Measurements from ENCODE around the gene PHLDB2.

The PHLDB2 gene

DNA sequence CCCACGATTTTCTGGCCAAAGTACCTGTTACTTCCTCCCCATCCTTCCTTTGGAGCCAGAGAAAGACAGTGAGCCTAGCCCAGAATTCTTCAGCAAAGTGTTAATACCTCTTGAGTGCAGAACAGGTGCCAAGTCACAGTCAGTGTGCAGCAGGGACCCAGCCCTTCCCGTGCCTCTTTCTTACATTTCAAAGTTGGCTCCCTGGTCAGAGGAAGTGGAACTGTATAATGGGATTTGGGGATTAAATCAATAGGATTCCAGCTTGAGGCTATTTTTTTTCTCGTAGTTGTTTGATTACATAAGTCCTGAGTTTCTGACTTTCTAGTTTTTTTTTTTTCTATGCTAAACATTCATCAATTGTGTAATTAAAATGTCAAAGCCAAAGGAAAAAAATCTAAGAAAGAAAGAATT is 67.2 kb downstream of the PHLDB2 start:
- no peak for DNase-seq (ENCODE audit: low spot score)

- DNase-seq (ENCODE audit: low spot score): no peak
Observed at GRCh38 chr3:111928613-111929012, 69.5 kb downstream of the PHLDB2 start.

- DNase-seq (ENCODE audit: low spot score): no peak
Observed at GRCh38 chr3:111929484-111929883, 70.4 kb downstream of the PHLDB2 start.

DNA sequence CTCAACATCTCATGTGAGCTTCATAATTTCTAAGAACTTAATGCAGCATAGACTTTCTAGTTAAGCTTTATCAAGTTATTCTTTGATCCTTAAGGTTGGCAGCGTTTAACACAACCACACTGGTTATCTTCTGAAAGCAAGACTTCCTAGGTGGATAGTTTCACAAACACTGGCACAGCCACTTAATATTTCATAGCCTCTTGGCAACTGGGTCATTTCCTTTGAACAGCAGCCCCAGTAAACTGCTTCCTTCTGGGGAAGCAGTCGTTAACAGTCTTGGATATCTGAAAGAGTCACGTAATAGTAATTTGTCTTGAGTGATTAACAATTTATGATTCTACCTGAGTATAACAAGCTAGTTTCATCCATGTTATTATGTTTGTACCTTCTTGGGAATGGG is 73.9 kb downstream of the PHLDB2 start:
- no peak for DNase-seq (ENCODE audit: low spot score)

DNA sequence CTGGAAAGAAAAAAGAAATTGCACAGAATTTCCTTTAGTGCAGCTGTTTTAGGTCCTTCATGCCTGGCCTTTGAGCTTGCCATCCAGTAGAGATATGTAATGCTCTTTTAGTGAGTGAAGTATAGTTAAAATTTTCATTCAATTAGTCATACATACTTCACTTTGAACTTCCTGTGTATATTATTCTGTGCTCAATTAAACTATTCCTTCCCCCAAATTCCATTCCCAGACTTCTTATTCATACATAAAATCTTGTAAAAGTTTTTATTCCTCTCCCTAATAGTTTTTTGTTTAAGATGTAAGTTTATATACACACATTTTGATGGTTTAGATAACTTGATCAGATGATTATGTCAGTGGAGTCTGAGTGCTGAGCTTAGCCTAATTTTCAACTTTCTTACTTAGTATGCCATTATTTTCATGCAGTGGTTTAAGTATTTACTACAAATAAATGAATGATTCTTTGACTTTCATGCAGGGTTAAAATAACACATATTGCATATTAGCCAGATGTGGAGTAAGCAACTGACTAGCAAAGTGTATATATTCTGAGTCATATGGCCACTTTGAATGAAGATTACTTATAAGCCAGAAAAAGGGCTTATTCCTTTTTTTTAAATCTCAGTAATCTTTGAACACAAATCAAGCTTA is 77.3 kb downstream of the PHLDB2 start:
- no peak for DNase-seq (ENCODE audit: low spot score)

GRCh38 chr3:111936967-111937366 is 77.9 kb downstream of the PHLDB2 start:
- no peak for DNase-seq (ENCODE audit: low spot score)

- no peak for DNase-seq (ENCODE audit: low spot score)
Observed at GRCh38 chr3:111937871-111938270, 78.8 kb downstream of the PHLDB2 start.

- no peak for DNase-seq (ENCODE audit: low spot score)
Observed at GRCh38 chr3:111939873-111940272, 80.8 kb downstream of the PHLDB2 start.

GRCh38 chr3:111943533-111943932 is 84.5 kb downstream of the PHLDB2 start:
- DNase-seq (ENCODE audit: low spot score): no peak

DNA sequence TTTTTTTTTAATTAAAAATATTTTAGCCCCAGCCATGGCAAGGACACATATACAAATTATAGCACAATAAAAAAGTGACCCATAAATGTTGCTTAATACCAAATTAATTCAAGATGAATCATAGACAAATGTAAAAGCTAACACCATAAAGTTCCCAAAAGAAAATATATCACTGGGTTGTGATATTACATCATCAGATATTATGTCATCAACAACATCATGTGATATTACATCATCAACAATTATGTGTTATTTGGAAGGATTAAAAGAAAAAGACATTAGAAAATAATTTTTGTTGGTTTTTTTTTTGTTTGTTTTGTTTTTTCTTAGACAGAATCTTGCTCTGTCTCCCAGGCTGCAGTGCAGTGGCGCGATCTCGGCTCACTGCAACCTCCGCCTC is 85.3 kb downstream of the PHLDB2 start:
- no peak for DNase-seq (ENCODE audit: low spot score)

GRCh38 chr3:111947231-111947630 is 88.2 kb downstream of the PHLDB2 start:
- no peak for DNase-seq (ENCODE audit: low spot score)

DNA sequence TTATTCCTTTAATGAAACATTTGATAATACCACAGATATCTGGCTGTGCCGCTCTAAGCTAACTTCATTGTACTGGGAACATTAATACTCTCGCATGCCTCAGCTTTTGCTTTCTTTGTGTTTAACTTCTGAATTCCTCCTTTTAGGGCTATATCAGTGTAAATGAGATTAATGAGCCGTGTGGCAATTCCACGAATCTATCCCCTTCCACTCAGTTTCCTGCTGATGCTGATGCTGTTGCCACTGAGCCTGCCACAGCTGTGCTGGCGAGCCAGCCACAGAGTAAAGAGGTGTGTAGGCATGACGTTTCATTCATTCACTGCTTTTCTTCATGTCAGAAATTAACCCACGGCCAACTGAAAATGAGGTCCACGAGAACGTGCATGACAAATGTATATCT is 89.7 kb downstream of the PHLDB2 start:
- DNase-seq (ENCODE audit: low spot score): no peak

DNA sequence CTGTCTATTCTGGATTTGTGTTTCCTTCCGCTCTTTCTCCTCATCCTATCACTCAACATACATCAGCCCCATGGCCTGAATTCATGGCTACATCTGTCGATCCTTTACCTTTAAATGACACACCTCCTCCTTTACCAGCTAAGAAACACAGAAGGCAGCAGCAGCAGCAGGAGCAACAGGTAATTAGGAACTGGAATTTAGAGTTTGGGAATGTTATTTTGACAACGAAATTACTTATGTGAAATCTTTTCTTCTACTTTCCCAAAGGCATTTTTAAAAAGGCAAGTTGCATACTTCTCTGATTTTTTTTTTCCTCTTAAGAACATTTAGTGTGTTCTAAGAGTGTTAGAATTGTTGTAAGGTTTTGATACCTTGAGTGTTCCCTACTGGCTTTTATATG is 90.6 kb downstream of the PHLDB2 start:
- no peak for DNase-seq (ENCODE audit: low spot score)

GRCh38 chr3:111951032-111951431 is 92.0 kb downstream of the PHLDB2 start:
- no peak for DNase-seq (ENCODE audit: low spot score)

GRCh38 chr3:111952086-111952485 is 93.0 kb downstream of the PHLDB2 start:
- DNase-seq (ENCODE audit: low spot score): no peak

GRCh38 chr3:111952866-111953450 is 93.9 kb downstream of the PHLDB2 start:
- no peak for DNase-seq (ENCODE audit: low spot score)

- DNase-seq (ENCODE audit: low spot score): no peak
Observed at GRCh38 chr3:111954228-111954990, 95.3 kb downstream of the PHLDB2 start.

DNA sequence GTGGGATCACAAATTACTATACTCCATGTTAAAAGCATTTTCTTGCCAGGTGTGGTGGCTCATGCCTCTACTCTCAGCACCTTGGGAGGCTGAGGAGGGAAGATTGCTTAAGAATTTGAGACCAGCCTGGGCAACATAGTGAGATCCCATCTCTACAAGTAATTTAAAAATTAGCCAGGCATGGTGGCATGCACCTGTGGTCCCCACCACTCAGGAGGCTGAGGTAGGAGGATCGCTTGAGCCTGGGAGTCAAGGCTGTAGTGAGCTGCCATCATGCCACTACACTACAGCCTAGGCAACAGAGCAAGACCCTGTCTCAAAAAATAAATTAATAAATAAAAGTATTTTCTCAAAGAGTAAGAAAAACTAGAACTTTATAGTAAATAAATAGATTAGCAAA is 96.8 kb downstream of the PHLDB2 start:
- DNase-seq (ENCODE audit: low spot score): no peak

DNA sequence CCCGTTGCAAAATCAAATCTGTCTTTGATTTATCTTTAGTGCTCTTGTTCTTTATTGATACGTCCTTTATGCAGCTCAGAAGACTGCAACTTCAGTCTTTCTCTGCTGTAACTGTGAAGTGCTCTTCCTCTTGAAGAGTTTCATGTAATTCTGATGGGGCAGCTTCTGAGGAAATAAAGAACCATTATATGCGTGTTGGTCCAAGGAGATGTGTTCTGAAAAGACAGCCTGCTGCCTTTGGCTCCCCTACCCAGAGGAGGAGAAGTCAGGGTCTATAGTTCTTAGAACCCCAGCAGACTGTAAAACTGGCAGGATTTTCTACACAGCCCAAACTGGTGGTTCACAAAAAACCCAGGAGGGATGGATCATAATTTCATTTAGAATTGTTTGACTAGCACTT is 97.4 kb downstream of the PHLDB2 start:
- DNase-seq (ENCODE audit: low spot score): no peak

DNA sequence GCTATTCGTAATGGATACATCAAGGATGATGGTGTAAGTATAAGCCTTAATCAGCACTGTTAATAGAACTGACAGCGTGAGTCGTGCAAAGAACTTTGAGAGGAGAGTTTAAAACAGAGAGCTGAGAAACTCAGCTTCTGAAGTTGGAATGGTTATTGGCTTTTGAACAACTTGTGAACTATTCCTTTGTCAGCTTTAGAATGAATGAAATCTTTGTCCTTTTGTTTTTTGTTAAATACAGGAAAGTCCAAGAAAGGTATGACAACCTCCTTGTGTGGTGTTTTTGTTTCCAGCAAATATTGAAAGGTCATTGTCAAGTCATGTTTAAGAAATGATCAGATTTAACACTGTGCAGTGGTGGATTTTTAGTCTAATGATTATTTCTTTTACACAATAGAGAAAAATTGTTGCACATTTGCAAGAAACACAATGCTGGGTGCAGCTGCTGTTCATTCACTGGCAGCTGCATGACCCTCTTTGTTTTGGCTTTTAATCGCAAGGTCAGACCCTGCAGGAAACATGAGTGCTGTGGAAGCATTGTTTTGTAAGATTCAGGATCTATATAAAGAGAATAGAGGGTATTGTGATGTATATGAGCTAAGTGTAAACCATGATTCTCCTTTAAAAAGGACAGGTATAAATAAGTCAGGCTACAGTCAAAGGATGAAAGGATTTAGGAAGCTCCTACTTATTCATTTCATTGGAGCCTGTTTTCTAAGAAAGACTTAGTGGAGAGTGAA is 98.1 kb downstream of the PHLDB2 start:
- no peak for DNase-seq (ENCODE audit: low spot score)

- DNase-seq (ENCODE audit: low spot score): no peak
Observed at GRCh38 chr3:111961461-111962164, 102.5 kb downstream of the PHLDB2 start.

DNA sequence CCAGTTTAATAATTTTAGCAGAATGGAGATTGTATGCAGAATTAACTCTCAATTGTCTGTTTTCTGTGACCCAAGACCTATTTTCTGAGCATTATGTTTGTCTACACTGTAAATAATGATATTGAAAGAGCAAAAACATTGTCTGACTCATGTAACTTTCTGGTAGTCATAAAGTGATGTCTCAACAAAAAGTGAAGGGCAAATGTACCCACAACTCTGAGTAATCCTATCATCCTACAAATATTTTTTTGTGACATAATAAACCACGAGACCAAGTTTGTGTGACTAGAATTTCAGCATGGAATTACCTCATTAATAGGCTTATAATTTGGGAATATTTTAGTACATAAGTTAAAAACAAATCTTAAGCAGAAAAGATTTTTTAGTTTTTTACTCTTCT is 104.4 kb downstream of the PHLDB2 start:
- no peak for DNase-seq (ENCODE audit: low spot score)
